GM18868 (cell line): Measurements from ENCODE around the gene ADAM12.

Source experiments
- ATAC-seq: cut with Tn5 transposase; IDR thresholded peaks from one replicate; pipeline ENCODE4 v1.9.1; 2021; ENCODE audit warnings: mild to moderate bottlenecking, moderate library complexity; ENCODE audit not compliant: unreplicated experiment

Gene ADAM12

GRCh38 chr10:126387931-126388911, at the start of gene ADAM12:
Gene ADAM12 (minus strand): TSS chr10:126388477. CDS start chr10:126388145, 332 bp downstream.
- no peak for ATAC-seq

- no peak for ATAC-seq
These were observed 49.5 kb upstream of the ADAM12 start for GRCh38 chr10:126437635-126438406.

- ATAC-seq, result no peak
These were observed 46.0 kb upstream of the ADAM12 start for GRCh38 chr10:126434235-126434634.

GRCh38 chr10:126433351-126433750, 45.1 kb upstream of the ADAM12 start:
- no peak for ATAC-seq

- ATAC-seq, result no peak
These were observed 44.2 kb upstream of the ADAM12 start for GRCh38 chr10:126432507-126432906.

- no peak for ATAC-seq
These were observed 43.5 kb upstream of the ADAM12 start for GRCh38 chr10:126431816-126432215.

- ATAC-seq, result no peak
These were observed 42.2 kb upstream of the ADAM12 start for GRCh38 chr10:126430512-126430911.

- ATAC-seq, result no peak
These were observed 41.0 kb upstream of the ADAM12 start for GRCh38 chr10:126429275-126429674.

GRCh38 chr10:126425489-126426065, 37.3 kb upstream of the ADAM12 start:
- ATAC-seq, result no peak

GRCh38 chr10:126425032-126425431, 36.8 kb upstream of the ADAM12 start:
- no peak for ATAC-seq

- ATAC-seq, result no peak
These were observed 35.6 kb upstream of the ADAM12 start for GRCh38 chr10:126423732-126424491.

GRCh38 chr10:126422567-126422966, 34.3 kb upstream of the ADAM12 start:
- no peak for ATAC-seq

- ATAC-seq, result no peak
These were observed 33.5 kb upstream of the ADAM12 start for GRCh38 chr10:126421756-126422256.

- no peak for ATAC-seq
These were observed 32.5 kb upstream of the ADAM12 start for GRCh38 chr10:126420567-126421300.

- no peak for ATAC-seq
These were observed 29.0 kb upstream of the ADAM12 start for GRCh38 chr10:126417220-126417825.

- ATAC-seq, result no peak
These were observed 21.5 kb upstream of the ADAM12 start for GRCh38 chr10:126409821-126410220.

- no peak for ATAC-seq
These were observed 20.8 kb upstream of the ADAM12 start for GRCh38 chr10:126408953-126409641.

GRCh38 chr10:126407831-126408230, 19.6 kb upstream of the ADAM12 start:
- ATAC-seq, result no peak
